HG03571 (cell line): ENCODE results near the gene PLXNA1.
A peak's percentile ranks its signal among the peaks of the same experiment; 100 is the strongest.

Experiments used
- ATAC-seq: cut with Tn5 transposase; IDR thresholded peaks from one replicate; pipeline ENCODE4 v1.9.1; 2021; ENCODE audit not compliant: unreplicated experiment

The PLXNA1 gene

GRCh38 chr3:126952261-126952982 is 30.5 kb upstream of the PLXNA1 start:
- ATAC-seq, result no peak

GRCh38 chr3:126952983-126953660 is 29.8 kb upstream of the PLXNA1 start:
- no peak for ATAC-seq

GRCh38 chr3:126954141-126954842 is 28.6 kb upstream of the PLXNA1 start:
- peak; percentile 33 for ATAC-seq

- ATAC-seq, result peak; percentile 65
Measured at GRCh38 chr3:126955004-126955790, 27.7 kb upstream of the PLXNA1 start.

GRCh38 chr3:126956361-126956760 is 26.6 kb upstream of the PLXNA1 start:
- ATAC-seq, result no peak

- ATAC-seq, result no peak
Measured at GRCh38 chr3:126956866-126957650, 25.9 kb upstream of the PLXNA1 start.

- ATAC-seq, result no peak
Measured at GRCh38 chr3:126957776-126958637, 24.9 kb upstream of the PLXNA1 start.

- ATAC-seq, result no peak
Measured at GRCh38 chr3:126958638-126959085, 24.3 kb upstream of the PLXNA1 start.

GRCh38 chr3:126959136-126959920 is 23.6 kb upstream of the PLXNA1 start:
- ATAC-seq, result no peak

GRCh38 chr3:126959921-126960603 is 22.9 kb upstream of the PLXNA1 start:
- no peak for ATAC-seq

GRCh38 chr3:126960604-126960995 is 22.3 kb upstream of the PLXNA1 start:
- ATAC-seq, result no peak

GRCh38 chr3:126961191-126961790 is 21.6 kb upstream of the PLXNA1 start:
- no peak for ATAC-seq

- no peak for ATAC-seq
Measured at GRCh38 chr3:126961791-126962461, 21.0 kb upstream of the PLXNA1 start.

GRCh38 chr3:126962756-126963155 is 20.2 kb upstream of the PLXNA1 start:
- ATAC-seq, result no peak

GRCh38 chr3:126963261-126964190 is 19.4 kb upstream of the PLXNA1 start:
- ATAC-seq, result no peak

- ATAC-seq, result no peak
Measured at GRCh38 chr3:126964261-126964660, 18.7 kb upstream of the PLXNA1 start.
